NCI-H1694 treated with DMSO at 0.1 percent for 48 hours (cell line): ENCODE data around the gene POT1.

Experiments
- DNase-seq: peaks from one replicate; lab custom pipeline; 2025; lab: John Stamatoyannopoulos, UW

Gene POT1

DNA sequence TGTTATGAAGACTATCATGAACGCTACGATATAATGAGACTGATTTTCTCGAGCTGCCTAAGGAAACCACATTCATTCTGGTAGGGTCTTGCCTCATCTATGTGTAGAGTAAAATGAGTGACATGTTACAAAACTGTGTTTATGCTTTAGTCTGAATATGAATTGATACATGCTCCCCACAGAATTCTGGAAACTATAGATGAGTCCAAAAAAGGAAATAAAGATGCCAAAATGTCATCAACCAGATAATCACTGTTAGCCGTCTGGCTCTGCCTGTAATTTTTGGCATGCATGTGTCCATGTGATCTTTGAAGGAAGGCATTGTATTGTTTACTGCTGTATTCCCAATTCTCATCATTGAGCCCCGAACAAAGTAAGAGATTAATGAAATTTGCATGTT lies 121.4 kb downstream of the POT1 start:
- DNase-seq: no peak

- peak; percentile 95 for DNase-seq
Observed at GRCh38 chr7:124801330-124801895, 128.2 kb downstream of the POT1 start.

DNA sequence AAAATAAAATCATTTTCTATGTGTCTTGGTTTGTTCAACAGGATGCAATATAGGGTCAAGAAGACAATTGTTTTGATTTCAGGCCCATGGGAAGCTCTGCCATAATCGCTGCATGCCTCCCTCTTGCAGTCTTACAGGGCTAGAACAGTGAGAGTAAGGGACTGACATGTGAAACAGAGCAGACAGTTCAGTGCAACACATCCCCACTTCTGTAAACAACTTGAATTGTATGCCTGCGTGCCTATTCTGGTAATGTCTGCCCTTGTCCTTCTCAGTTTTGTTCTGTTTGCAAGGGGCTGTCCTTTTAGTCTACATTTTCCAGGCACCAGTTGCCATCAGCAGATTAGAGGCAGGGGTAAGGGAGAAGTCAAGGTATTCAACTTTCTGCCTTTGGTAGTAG lies 129.2 kb downstream of the POT1 start:
- DNase-seq: peak; percentile 85

DNA sequence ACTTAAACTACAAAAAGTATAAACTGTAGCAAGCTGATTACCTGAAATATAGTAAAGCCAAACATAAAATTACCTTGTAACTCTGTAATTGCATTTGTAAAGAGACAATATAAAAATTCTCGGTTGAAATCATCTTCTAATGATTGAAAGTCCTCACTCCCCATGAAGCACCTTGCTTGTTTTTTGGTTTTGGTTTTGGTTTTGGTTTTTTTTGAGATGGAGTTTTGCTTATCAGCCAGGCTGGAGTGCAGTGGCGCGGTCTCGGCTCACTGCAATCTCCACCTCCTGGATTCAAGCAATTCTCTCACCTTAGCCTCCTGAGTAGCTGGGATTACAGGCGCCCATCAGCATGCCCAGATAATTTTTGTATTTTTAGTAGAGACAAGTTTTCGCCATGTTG lies 130.2 kb downstream of the POT1 start:
- DNase-seq: no peak

DNA sequence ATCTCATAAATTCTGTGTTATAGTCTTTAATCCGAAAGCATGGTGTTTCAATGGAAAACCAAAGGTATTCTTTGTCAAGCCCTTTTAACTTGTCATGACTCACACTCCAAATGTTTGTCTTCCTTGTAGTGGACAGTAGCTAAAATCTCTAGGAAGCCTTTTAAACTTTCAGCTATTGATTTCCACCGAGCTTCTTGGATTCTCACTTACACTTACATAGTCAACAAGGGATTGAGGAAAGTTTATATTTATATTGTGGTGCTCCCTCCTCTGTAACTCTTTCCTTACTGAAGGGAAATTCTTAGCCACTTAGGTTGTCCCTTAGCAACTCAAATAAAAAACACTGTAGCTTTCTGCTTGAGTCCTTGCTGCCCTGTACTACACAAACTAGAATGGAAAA lies 132.9 kb downstream of the POT1 start:
- DNase-seq: no peak

DNA sequence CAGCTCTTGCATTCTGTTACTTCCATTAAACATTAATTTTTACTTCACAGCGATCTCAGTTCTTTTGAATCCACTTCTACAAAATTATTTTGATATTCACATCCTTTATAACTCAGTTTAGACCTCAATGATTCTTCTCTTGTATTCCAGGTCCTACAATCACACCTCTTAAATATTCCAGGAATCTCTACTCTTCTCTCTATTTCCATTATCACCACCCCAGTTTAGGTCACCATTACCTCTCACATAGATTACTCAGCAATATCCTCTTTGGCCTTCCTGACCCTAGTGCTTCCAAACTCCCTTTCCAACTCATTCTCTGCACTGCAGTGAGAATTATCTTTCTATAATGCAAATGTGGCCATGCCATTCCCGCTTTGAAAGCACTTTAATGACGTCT lies 136.9 kb downstream of the POT1 start:
- DNase-seq: no peak

DNA sequence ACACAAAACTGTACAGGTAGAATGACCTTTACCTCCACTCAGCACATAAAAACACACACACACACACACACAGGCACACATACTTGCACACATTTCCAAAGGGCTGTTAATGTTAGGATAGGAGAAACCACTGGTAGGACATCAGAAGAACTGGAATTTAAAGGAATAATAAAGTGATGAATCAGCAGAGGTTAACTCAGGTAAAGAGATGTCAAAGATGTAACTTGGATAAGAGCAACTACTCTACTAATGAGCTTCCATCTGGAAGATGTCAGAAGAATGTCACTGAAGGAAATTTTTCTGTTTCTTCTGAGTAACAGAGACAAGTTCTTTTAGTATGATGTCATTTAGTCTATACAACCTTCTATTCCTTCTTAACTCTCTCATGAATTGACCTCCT lies 137.6 kb downstream of the POT1 start:
- DNase-seq: no peak

- DNase-seq: no peak
Observed at GRCh38 chr7:124791426-124791825, 138.2 kb downstream of the POT1 start.

DNA sequence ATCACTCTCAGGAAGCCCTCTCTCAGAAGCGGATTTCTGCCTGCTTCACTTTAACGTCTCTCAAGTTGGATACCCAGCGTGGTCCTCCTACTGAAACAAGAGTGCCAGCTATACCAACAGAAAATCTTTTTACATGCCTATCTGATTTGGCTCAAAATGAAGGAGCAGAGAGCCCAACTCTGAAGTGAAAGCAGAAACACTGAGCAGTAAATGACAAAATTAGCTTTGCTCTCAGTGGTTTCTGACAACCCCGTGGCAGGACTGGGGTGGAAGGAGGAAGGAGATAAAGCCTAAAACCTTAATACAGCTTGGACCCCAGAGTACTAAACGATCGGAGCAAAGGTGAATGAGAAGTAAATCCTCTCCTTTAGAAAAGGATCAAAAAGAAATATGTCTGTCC lies 139.0 kb downstream of the POT1 start:
- DNase-seq: no peak

- no peak for DNase-seq
Observed at GRCh38 chr7:124785994-124786393, 143.6 kb downstream of the POT1 start.

DNA sequence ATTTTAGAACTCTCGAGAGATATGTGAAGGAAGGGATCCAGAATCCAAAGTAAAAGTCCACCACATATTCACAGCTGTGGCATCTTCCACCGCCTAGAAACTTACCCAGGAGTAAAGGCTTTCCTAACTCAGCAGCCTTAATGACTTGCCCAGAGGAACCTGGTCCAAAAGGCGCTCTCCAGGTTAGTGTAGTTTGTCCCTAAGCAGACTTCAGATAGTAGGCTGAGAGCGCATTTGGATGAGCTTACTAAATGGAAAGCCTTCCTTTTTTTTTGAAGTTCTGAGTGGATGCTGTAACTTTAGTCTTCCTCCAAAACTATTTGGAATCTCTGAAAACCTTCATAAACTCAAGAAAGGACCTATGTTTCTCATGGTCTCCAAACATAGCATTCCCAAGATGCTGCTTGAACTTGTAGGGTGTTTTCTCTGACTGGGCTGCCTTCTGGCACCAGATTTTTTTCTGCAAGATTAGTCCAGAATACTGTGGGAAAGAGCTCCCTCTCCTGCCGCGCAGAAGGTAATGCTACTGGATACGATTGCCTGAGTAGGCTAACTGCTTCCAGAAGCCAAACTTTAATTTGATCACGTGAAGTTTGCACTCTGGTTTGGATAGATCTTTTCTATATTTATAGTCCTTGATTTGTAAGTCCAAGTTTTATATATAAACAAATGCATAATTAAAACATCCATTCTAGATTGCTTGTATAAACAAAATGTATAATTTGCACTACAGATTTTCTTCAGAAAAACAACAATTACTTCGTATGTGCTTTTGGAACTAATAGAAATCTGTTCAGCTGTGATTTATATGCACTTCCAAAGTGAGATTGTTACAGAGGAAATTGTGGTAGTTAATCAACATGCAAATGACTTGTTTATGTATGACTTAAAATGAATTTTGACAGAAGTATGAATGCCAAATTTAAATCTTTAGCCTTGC lies 144.5 kb downstream of the POT1 start:
- peak; percentile 64 for DNase-seq

DNA sequence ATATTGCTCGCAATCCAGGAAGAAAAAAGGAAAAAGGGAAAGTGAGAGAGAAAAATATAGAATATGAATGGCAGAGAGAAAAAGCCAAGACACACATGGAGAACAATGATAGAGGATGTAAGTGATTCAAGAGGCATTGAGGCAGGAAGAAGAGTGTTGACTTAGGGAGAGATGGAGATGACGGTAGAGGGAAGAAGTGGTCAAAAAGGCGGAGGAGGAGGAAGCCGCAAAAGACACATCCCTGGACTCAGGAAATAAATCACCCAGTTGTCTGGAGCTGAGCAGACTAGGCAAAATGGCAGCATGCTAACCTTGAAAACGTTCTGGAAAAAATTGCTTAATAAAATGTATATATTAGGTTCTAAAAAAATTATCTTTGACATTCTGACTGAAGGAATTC lies 146.4 kb downstream of the POT1 start:
- no peak for DNase-seq

- DNase-seq: no peak
Observed at GRCh38 chr7:124781907-124782734, 147.5 kb downstream of the POT1 start.

GRCh38 chr7:124781418-124781817 lies 148.2 kb downstream of the POT1 start:
- DNase-seq: no peak

DNA sequence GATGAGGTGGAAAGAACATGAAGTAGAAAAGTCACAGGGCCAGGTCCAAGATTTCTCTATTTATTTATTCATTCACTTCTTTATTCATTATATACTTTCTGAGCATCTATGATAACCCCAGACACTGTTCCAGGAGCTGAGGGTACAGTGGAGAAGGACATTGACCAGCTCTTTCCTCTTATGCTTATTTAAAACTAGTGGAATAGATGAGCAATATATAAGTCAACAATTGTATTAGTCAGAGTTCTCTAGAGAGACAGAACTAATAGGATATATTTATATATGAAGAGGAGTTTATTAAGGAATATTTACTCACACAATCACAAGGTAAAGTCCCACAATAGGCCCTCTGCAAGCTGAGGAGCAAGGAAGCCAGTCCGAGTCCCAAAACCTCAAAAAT lies 149.0 kb downstream of the POT1 start:
- no peak for DNase-seq

DNA sequence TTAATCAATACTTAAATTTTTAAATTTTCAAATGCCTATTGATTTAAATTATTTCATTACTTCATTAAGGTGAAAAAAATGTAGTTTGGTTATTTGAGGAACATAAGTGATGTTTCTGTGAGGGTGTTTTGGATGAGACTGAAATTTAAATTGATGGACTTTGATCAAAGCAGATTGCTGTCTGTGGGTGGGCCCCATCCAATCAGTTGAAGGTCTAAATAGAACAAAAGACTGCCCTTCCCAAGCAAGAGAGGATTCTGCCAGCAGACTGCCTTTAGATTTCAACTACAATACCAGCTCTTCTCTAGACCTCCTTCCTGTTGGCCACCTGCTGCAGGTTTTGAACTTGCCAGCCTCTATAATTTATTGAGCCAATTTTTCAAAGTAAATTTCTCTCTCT lies 149.6 kb downstream of the POT1 start:
- DNase-seq: no peak

- no peak for DNase-seq
Observed at GRCh38 chr7:124779620-124780019, 150.0 kb downstream of the POT1 start.

DNA sequence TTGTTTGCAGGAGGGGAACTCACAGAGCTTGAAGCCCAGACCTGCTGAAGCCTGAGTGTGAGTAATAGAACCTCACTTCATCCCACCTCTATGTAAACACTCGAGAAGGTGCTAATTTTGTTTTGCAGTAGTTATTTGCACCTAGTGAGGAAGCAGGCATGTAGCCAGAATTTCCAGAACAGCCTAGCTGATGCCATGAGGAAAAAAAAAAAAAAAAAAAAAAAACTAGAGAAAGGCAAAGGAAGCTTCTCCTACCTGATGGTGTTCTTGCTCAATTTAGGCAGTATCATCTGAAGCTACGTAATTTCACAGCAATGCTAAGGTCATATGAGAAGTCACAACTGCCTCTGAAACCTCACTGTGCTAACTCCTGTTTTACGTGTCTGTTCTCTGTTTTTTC lies 150.4 kb downstream of the POT1 start:
- no peak for DNase-seq

GRCh38 chr7:124777268-124777667 lies 152.4 kb downstream of the POT1 start:
- DNase-seq: no peak

- no peak for DNase-seq
Observed at GRCh38 chr7:124776153-124776552, 153.5 kb downstream of the POT1 start.

- no peak for DNase-seq
Observed at GRCh38 chr7:124775422-124775821, 154.2 kb downstream of the POT1 start.

- DNase-seq: no peak
Observed at GRCh38 chr7:124773938-124774337, 155.7 kb downstream of the POT1 start.

DNA sequence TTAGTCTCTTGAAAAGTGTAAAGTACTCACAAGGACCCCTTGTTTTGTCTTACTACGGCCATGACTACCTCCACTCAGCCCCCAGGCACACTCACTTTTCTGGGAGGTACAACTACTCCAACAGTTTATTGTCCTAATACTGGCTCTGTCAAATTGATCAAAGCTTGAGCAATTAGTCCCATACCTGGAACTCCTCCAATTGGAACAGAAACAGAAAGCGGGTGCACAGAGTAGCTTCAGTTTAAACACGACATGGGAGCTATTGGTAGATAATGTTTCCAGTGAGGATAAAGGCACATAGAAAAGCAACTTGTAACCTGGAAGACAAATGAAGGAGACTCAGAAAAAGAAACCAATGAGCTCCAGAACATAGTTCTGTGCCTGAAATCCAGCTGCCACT lies 156.3 kb downstream of the POT1 start:
- DNase-seq: no peak
